Measurements from ENCODE around the gene SKIC3. TPM values are rescaled to one million over a fixed set of nuclear protein-coding genes. Genes with fewer than 3 reads are reported as not detected.

The SKIC3 gene
- total and polyA plus RNA-seq, 2 donors (not counting 1 experiment from before 2014, with no cell fraction given) = 24.9 to 75.4 TPM

- Histone ChIP-seq H3K36me3 (replicated peaks in 1 of 2; ENCODE audit: control extremely low read depth in 1 of 2, control insufficient read depth in 1 of 2, extremely low read depth in 1 of 2, insufficient read depth in 2 of 2, low read length in 1 of 2) (no peaks in the 10 kb centered on the region), H4K20me1 (ENCODE audit: control insufficient read depth, insufficient read depth, low read length, poor library complexity, severe bottlenecking) (no peaks in the 10 kb centered on the region), H3K27me3 (replicated peaks in 1 of 4; ENCODE audit: control extremely low read depth in 1 of 4, control insufficient read depth in 3 of 4, insufficient read depth in 4 of 4, low read length in 3 of 4) (no peaks in the 10 kb centered on the region), H3K4me1 (ENCODE audit: control insufficient read depth in 2 of 2, insufficient read depth in 2 of 2, low read length in 2 of 2) (no peaks in the 10 kb centered on the region), H3K27ac (ENCODE audit: low read length in 2 of 2) (no peak overlapping the region), H3K9ac (ENCODE audit: low read length) (no peak overlapping the region), H3K79me2 (ENCODE audit: control insufficient read depth, insufficient read depth, low read length) (no peaks in the 10 kb centered on the region), H3K4me2 (replicated peaks; ENCODE audit: low read depth, low read length, poor library complexity, severe bottlenecking) (no peak overlapping the region), H3K9me3 (ENCODE audit: control extremely low read depth in 1 of 3, control insufficient read depth in 2 of 3, insufficient read depth in 1 of 3, low read length in 2 of 3) (no peaks in the 10 kb centered on the region), H2AFZ (ENCODE audit: insufficient read depth, low read depth, low read length, poor library complexity, severe bottlenecking) (no peak overlapping the region), H3K4me3 (ENCODE audit: control extremely low read depth in 1 of 5, extremely low read depth in 1 of 5, insufficient read depth in 1 of 5, low read depth in 2 of 5, low read length in 4 of 5) (no peak overlapping the region)
- ATAC-seq (ENCODE audit: low read depth) (no peak), DNase-seq (no peak)
- no CpG with 5 or more reads among the region's 3 CpGs for WGBS (ENCODE audit: insufficient coverage)
- Mint-ChIP-seq H3K9me3 (ENCODE audit: insufficient read depth) (no peaks in the 10 kb centered on the region), H3K4me3 (no peak overlapping the region), H3K27me3 (no peaks in the 10 kb centered on the region), H3K27ac (no peak overlapping the region), H3K4me1 (peaks cover 7% of the 10 kb centered on the region)
- POLR2A ChIA-PET = no interaction called here
- CTCF ChIA-PET = no interaction called here
- intact Hi-C loops (cut with micrococcal nuclease) = no loop called here
- TF ChIP-seq, protein P1, sequence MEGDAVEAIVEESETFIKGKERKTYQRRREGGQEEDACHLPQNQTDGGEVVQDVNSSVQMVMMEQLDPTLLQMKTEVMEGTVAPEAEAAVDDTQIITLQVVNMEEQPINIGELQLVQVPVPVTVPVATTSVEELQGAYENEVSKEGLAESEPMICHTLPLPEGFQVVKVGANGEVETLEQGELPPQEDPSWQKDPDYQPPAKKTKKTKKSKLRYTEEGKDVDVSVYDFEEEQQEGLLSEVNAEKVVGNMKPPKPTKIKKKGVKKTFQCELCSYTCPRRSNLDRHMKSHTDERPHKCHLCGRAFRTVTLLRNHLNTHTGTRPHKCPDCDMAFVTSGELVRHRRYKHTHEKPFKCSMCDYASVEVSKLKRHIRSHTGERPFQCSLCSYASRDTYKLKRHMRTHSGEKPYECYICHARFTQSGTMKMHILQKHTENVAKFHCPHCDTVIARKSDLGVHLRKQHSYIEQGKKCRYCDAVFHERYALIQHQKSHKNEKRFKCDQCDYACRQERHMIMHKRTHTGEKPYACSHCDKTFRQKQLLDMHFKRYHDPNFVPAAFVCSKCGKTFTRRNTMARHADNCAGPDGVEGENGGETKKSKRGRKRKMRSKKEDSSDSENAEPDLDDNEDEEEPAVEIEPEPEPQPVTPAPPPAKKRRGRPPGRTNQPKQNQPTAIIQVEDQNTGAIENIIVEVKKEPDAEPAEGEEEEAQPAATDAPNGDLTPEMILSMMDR (IDR thresholded peaks at IDR 0.05) = no peak
- TF ChIP-seq EZH2 (IDR thresholded peaks at IDR 0.05; ENCODE audit: borderline replicate concordance, insufficient read depth, low read depth, low read length, poor library complexity, severe bottlenecking) = no peak
Measured at GRCh38 chr5:95595289-95595931, 40.6 kb upstream of the SKIC3 start.

DNA sequence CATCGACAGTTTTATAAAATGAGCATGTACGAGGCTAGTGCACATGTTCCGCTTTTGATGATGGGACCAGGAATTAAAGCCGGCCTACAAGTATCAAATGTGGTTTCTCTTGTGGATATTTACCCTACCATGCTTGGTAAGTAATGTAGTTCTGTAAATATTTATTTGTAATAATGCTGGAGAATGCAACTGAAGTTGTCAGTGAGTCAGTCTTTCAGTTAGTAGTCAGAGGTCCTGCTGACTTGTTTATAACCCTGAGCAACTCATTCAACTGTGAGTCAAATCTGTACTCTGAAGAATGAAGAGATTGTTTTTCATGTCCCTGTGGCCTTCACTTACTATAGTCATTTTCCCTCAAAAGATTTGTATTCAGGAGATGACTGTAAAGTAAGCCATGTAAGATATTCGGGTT is 36.7 kb upstream of the SKIC3 start:
- Histone ChIP-seq H3K4me2 (replicated peaks; ENCODE audit: low read depth, low read length, poor library complexity, severe bottlenecking) (no peak overlapping the region), H3K27ac (ENCODE audit: low read length in 2 of 2) (no peak overlapping the region), H3K79me2 (ENCODE audit: control insufficient read depth, insufficient read depth, low read length) (no peaks in the 10 kb centered on the region), H3K36me3 (replicated peaks in 1 of 2; ENCODE audit: control extremely low read depth in 1 of 2, control insufficient read depth in 1 of 2, extremely low read depth in 1 of 2, insufficient read depth in 2 of 2, low read length in 1 of 2) (no peaks in the 10 kb centered on the region), H3K27me3 (replicated peaks in 1 of 4; ENCODE audit: control extremely low read depth in 1 of 4, control insufficient read depth in 3 of 4, insufficient read depth in 4 of 4, low read length in 3 of 4) (no peaks in the 10 kb centered on the region), H3K4me3 (ENCODE audit: control extremely low read depth in 1 of 5, extremely low read depth in 1 of 5, insufficient read depth in 1 of 5, low read depth in 2 of 5, low read length in 4 of 5) (no peak overlapping the region), H3K9ac (ENCODE audit: low read length) (no peak overlapping the region), H3K9me3 (ENCODE audit: control extremely low read depth in 1 of 3, control insufficient read depth in 2 of 3, insufficient read depth in 1 of 3, low read length in 2 of 3) (no peaks in the 10 kb centered on the region), H3K4me1 (ENCODE audit: control insufficient read depth in 2 of 2, insufficient read depth in 2 of 2, low read length in 2 of 2) (no peaks in the 10 kb centered on the region), H4K20me1 (ENCODE audit: control insufficient read depth, insufficient read depth, low read length, poor library complexity, severe bottlenecking) (no peaks in the 10 kb centered on the region), H2AFZ (ENCODE audit: insufficient read depth, low read depth, low read length, poor library complexity, severe bottlenecking) (no peak overlapping the region)
- no peak for ATAC-seq (ENCODE audit: low read depth)
- DNase-seq = no peak
- WGBS (ENCODE audit: insufficient coverage) = 100% methylated on average over 4 of the region's 5 CpGs
- TF ChIP-seq, protein P1 (IDR thresholded peaks at IDR 0.05) = no peak
- TF ChIP-seq EZH2 (IDR thresholded peaks at IDR 0.05; ENCODE audit: borderline replicate concordance, insufficient read depth, low read depth, low read length, poor library complexity, severe bottlenecking) = no peak
- no peak overlapping the region for H3K27ac Mint-ChIP-seq
- no peaks in the 10 kb centered on the region for H3K9me3 Mint-ChIP-seq (ENCODE audit: insufficient read depth)
- POLR2A ChIA-PET = no interaction called here
- no peaks in the 10 kb centered on the region for H3K27me3 Mint-ChIP-seq
- peaks cover 11% of the 10 kb centered on the region for H3K4me1 Mint-ChIP-seq
- intact Hi-C loops (cut with micrococcal nuclease) = no loop called here
- no peak overlapping the region for H3K4me3 Mint-ChIP-seq
- CTCF ChIA-PET = no interaction called here
